Fibroblast of mammary gland (primary cell): ENCODE results near the gene NOSIP.

Source experiments
- DNase-seq: peaks from one replicate; pipeline ENCODE4 v3.0.0-alpha.2; 2010; ENCODE audit warnings: low read depth
- H3K4me3 ChIP-seq: 2 replicates; pipeline ENCODE4 v1.5.1; 2011; ENCODE audit warnings: low read depth, mild to moderate bottlenecking, low read length, moderate library complexity; ENCODE audit not compliant: control insufficient read depth
- CTCF ChIP-seq: conservative IDR thresholded peaks from 2 replicates; pipeline ENCODE4 v1.5.1; 2011; ENCODE audit warnings: low read depth, low read length, inconsistent platforms; ENCODE audit not compliant: control insufficient read depth, insufficient read depth

Gene NOSIP

GRCh38 chr19:49564616-49565045 lies 15.7 kb downstream of the NOSIP start:
- no peak overlapping the region for H3K4me3 ChIP-seq
- no peak for TF ChIP-seq CTCF
- DNase-seq = no peak

GRCh38 chr19:49560358-49560900 lies 19.9 kb downstream of the NOSIP start:
- no peak for DNase-seq
- TF ChIP-seq CTCF = no peak
- no peak overlapping the region for H3K4me3 ChIP-seq

- no peak overlapping the region for H3K4me3 ChIP-seq
- no peak for TF ChIP-seq CTCF
- no peak for DNase-seq
These were observed 20.4 kb downstream of the NOSIP start for GRCh38 chr19:49559928-49560327.

- no peak for DNase-seq
- H3K4me3 ChIP-seq = no peak overlapping the region
- TF ChIP-seq CTCF = no peak
These were observed 20.9 kb downstream of the NOSIP start for GRCh38 chr19:49559443-49559842.

GRCh38 chr19:49558591-49558990 lies 21.8 kb downstream of the NOSIP start:
- no peak overlapping the region for H3K4me3 ChIP-seq
- no peak for DNase-seq
- no peak for TF ChIP-seq CTCF

GRCh38 chr19:49557641-49558325 lies 22.6 kb downstream of the NOSIP start:
- TF ChIP-seq CTCF = no peak
- H3K4me3 ChIP-seq = no peak overlapping the region
- no peak for DNase-seq
